GM12878 (cell line): ENCODE results near the gene SARS1. TPM values are rescaled to one million over a fixed set of nuclear protein-coding genes. Genes with fewer than 3 reads are reported as not detected.

Experiments
- ATAC-seq: fragments of 200-7000 bp; cut with Tn5 transposase; 3 replicates; pipeline ENCODE4 v1.9.1; 2020; ENCODE audit warnings: mild to moderate bottlenecking, moderate library complexity
- BruUV-seq: library from RNA; stranded (reverse); fragments of 400-500 nt; replicated peaks from 2 replicates; lab custom pipeline; 2021; lab: Mats Ljungman, UMichigan
- CTCF ChIA-PET: fragments of 300-600 bp; sonication (Branson Sonifier 250); formaldehyde crosslinking; extraction: SDS; loops from one replicate; lab custom pipeline; 2021; ENCODE audit warnings: inconsistent platforms; lab: Yijun Ruan, JAX
- POLR2A ChIA-PET: fragments of 350-600 bp; formaldehyde crosslinking; extraction: SDS; loops from one replicate; lab custom pipeline; 2021; ENCODE audit warnings: inconsistent platforms; lab: Charles Lee
- RAD21 ChIA-PET: fragments of 300-600 bp; sonication (Branson Sonifier 250); formaldehyde crosslinking; loops from one replicate; lab custom pipeline; 2023; ENCODE audit warnings: antibody characterized with exemption; ENCODE audit not compliant: unreplicated experiment; lab: Charles Lee
- SMC1A ChIA-PET: fragments of 300-600 bp; sonication (Branson Sonifier 250); formaldehyde crosslinking; loops from one replicate; lab custom pipeline; 2023; ENCODE audit not compliant: unreplicated experiment, uncharacterized antibody; lab: Charles Lee
- DNase-seq: peaks from one replicate; pipeline ENCODE4 v3.0.0-alpha.2; 2011; ENCODE audit warnings: low read depth, low spot score
- FAIRE-seq: peaks from 3 replicates; lab custom pipeline; 2011; peaks lifted over from hg19 to GRCh38; lab: Jason Lieb, UNC
- H2AFZ ChIP-seq: 2 replicates; pipeline ENCODE4 v1.6.0; 2011; ENCODE audit warnings: low read depth, low read length, control low read depth; ENCODE audit not compliant: control insufficient read depth
- H3K27ac ChIP-seq: 2 replicates; pipeline ENCODE4 v1.5.1; 2011; ENCODE audit warnings: control low read depth; ENCODE audit not compliant: control insufficient read depth, insufficient read depth
- H3K27me3 ChIP-seq, 2 experiments: replicated peaks in 1 of 2; 2 replicates each; pipeline versions ENCODE4 v1.6.0 to v1.6.1; 2011; ENCODE audit warnings: low read length in 1 of 2; ENCODE audit not compliant: control insufficient read depth in 2 of 2, insufficient read depth in 2 of 2
- H3K36me3 ChIP-seq, 2 experiments: 2 replicates each; pipeline ENCODE4 v1.5.1; 2011; ENCODE audit warnings: low read length in 1 of 2; ENCODE audit not compliant: control insufficient read depth in 2 of 2, insufficient read depth in 2 of 2
- H3K4me1 ChIP-seq: 2 replicates; pipeline ENCODE4 v1.6.1; 2011; ENCODE audit warnings: mild to moderate bottlenecking, low read length, moderate library complexity, mixed read lengths; ENCODE audit not compliant: control insufficient read depth, insufficient read depth
- H3K4me2 ChIP-seq: 2 replicates; pipeline ENCODE4 v1.6.0; 2011; ENCODE audit warnings: control low read depth; ENCODE audit not compliant: control insufficient read depth, insufficient read depth
- H3K4me3 ChIP-seq: fragments of 200-600 bp; sonication (generic); 2 replicates; pipeline ENCODE4 v1.5.1; 2016
- H3K79me2 ChIP-seq: 2 replicates; pipeline ENCODE4 v1.6.0; 2011; ENCODE audit warnings: low read length; ENCODE audit not compliant: control insufficient read depth, insufficient read depth
- H3K9ac ChIP-seq: 2 replicates; pipeline ENCODE4 v1.8.0; 2011; ENCODE audit warnings: low read length, control low read depth, mixed read lengths; ENCODE audit not compliant: control insufficient read depth, insufficient read depth
- H3K9me3 ChIP-seq: replicated peaks from 3 replicates; pipeline ENCODE4 v1.5.1; 2011; ENCODE audit warnings: mild to moderate bottlenecking, low read length; ENCODE audit not compliant: control insufficient read depth, insufficient read depth
- H4K20me1 ChIP-seq: 2 replicates; pipeline ENCODE4 v1.6.0; 2011; ENCODE audit not compliant: control insufficient read depth, insufficient read depth
- ASH2L ChIP-seq: fragments of 300-600, 200-600 bp; sonication (generic); IDR thresholded peaks from 2 replicates; pipeline ENCODE4 v1.6.1; 2017; ENCODE audit warnings: low read depth, mild to moderate bottlenecking, borderline replicate concordance
- CHD4 ChIP-seq: fragments of 200-600 bp; sonication (generic); IDR thresholded peaks from 2 replicates; pipeline ENCODE4 v1.6.1; 2016; ENCODE audit warnings: mild to moderate bottlenecking
- EZH2 ChIP-seq: IDR thresholded peaks from 2 replicates; pipeline ENCODE4 v1.6.1; 2012; ENCODE audit warnings: low read depth, mild to moderate bottlenecking, control low read depth, inconsistent platforms, low read length, borderline replicate concordance; ENCODE audit not compliant: control insufficient read depth
- MEF2B ChIP-seq: fragments of 450-650 bp; IDR thresholded peaks from 2 replicates; pipeline ENCODE4 v1.6.1; 2018; ENCODE audit warnings: mild to moderate bottlenecking, moderate library complexity; ENCODE audit not compliant: partially characterized antibody, poor library complexity, severe bottlenecking
- NR2F1 ChIP-seq: fragments of 450-650 bp; conservative IDR thresholded peaks from 2 replicates; pipeline ENCODE4 v1.6.1; 2017; ENCODE audit warnings: mild to moderate bottlenecking
- RFX5 ChIP-seq: IDR thresholded peaks from 2 replicates; pipeline ENCODE4 v1.6.1; 2011; ENCODE audit warnings: low read depth, low read length, improper control_type of control experiment
- SMAD5 ChIP-seq: IDR thresholded peaks from 2 replicates; pipeline ENCODE4 v1.6.1; 2016; ENCODE audit warnings: antibody characterized with exemption, low read depth
- SREBF1 ChIP-seq: IDR thresholded peaks from 2 replicates; pipeline ENCODE4 v1.6.1; 2012; ENCODE audit warnings: mild to moderate bottlenecking, low read length
- ZSCAN29 ChIP-seq: fragments of 450-650 bp; IDR thresholded peaks from 2 replicates; pipeline ENCODE4 v1.6.1; 2017; ENCODE audit warnings: mild to moderate bottlenecking, moderate library complexity
- WGBS: methylation state at CpG from one replicate; pipeline ENCODE4 v1.1.6; 2016; ENCODE audit warnings: low lambda C conversion rate; ENCODE audit not compliant: insufficient replicate concordance, insufficient coverage; ENCODE audit errors: missing lambda C conversion rate; 5-methylcytosine and 5-hydroxymethylcytosine counted together
- in situ Hi-C: fragments of 300-500 bp; cut with MboI; formaldehyde crosslinking; loops from 9 replicates; pipeline ENCODE4 v1.14.3; 2018; ENCODE audit warnings: mixed read lengths
- intact Hi-C: fragments of 100-400 bp; cut with micrococcal nuclease; formaldehyde crosslinking; loops from one replicate; pipeline ENCODE4 v1.14.2; 2022; ENCODE audit not compliant: unreplicated experiment
- polyA plus RNA-seq, 11 experiments: library from polyadenylated mRNA; depleted of rRNA in 4 of 11; unstranded in 6 of 11; stranded (reverse) in 5 of 11; fragments of >200 nt; fragmentation: Nextera tagmentation in 4 of 11; fragmentation: Illumina TruSeq in 1 of 11; extraction: Ambion mirVana in 4 of 11; extraction: Trizol in 1 of 11; gene quantifications; 1 replicate in 1 of 11; 2 replicates in 10 of 11; pipeline versions ENCODE4 v1.2.1 to v1.2.3, GENCODE V29; 2011 to 2016; ENCODE audit warnings: inconsistent platforms in 2 of 11, missing spikeins in 2 of 11, low read depth in 1 of 11
- total RNA-seq, 4 experiments: library from RNA; depleted of rRNA in 3 of 4; stranded (reverse); fragments of >200 nt in 3 of 4; fragmentation: Illumina TruSeq in 1 of 4; extraction: Trizol in 1 of 4; gene quantifications; 2 replicates each; pipeline versions ENCODE4 v1.2.1 to v1.2.3, GENCODE V29; 2013 to 2021
- TF ChIP-seq, protein P1 (sequence below): fragments of 450-650 bp; conservative IDR thresholded peaks from 2 replicates; pipeline ENCODE4 v1.6.1; 2017; ENCODE audit warnings: mild to moderate bottlenecking, moderate library complexity
- TF ChIP-seq, protein P2 (sequence below): fragments of 450-650 bp; IDR thresholded peaks from 2 replicates; pipeline ENCODE4 v1.6.1; 2017; ENCODE audit warnings: antibody characterized with exemption, mild to moderate bottlenecking, moderate library complexity
- TF ChIP-seq, protein P3 (sequence below): fragments of 450-650 bp; IDR thresholded peaks from 2 replicates; pipeline ENCODE4 v1.6.1; 2016; ENCODE audit warnings: mild to moderate bottlenecking
- TF ChIP-seq, protein P4 (sequence below): IDR thresholded peaks from 2 replicates; pipeline ENCODE4 v1.6.1; 2012; ENCODE audit warnings: low read depth, low read length, improper control_type of control experiment
- TF ChIP-seq, protein P5 (sequence below): IDR thresholded peaks from 2 replicates; pipeline ENCODE4 v1.6.1; 2012; ENCODE audit warnings: low read length, inconsistent platforms

SARS1 gene
- total and polyA plus RNA-seq, 10 of the 15 experiments (the other 5 are each of a cell fraction or from before 2014, with no cell fraction given): 103 to 202 (median 138) TPM

DNA sequence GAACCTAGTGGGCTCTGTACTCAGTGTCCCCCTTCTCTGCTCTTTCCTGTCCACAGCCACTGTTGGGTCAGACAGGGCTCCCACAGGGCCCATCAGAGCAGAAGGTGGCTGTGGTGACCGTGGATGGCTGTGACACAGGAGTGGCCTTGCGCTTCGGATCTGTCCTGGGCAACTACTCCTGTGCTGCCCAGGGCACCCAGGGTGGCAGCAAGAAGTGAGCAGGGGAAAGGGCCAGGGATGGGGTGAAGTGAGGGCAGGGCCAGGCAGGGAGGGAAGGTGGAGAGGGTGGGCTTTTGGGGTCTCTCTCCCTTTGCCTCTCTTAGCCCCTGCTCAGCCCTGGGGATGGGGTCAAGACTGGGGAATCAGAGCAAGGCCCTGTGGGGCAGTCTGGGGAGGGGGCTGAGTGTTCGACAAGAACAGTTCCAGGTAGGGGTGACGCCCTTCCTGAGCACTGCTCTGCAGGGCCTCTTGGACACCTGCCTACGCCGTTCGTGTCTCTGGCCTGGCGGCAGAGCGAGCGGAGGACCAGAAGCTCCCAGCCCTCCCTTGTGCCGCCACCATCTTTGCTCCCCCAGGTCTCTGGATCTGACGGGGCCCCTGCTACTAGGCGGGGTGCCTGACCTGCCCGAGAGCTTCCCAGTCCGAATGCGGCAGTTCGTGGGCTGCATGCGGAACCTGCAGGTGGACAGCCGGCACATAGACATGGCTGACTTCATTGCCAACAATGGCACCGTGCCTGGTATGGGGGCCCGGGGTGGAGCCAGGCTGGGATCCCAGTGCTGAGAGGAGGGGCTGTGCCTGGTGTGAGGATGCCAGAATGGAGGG, 48.7 kb downstream of the SARS1 start:
- in situ Hi-C loops: loop anchor here (5.0 kb wide), 2 partner anchors 140 to 270 kb away; no protein-coding TSS in a partner anchor
- no peak overlapping the region for H3K9ac ChIP-seq
- no peaks in the 10 kb centered on the region for H3K79me2 ChIP-seq
- ChIA-PET CTCF (interaction anchor here (1.0 to 4.6 kb wide), 6 partner anchors 9 to 270 kb away, joined by 3 to 45 read pairs (median 4); partner anchors contain the start of genes SARS1 and SORT1), POLR2A (no interaction called here), SMC1A (interaction anchor here (1.1 to 1.3 kb wide), 2 partner anchors 140 to 270 kb away, joined by 3 read pairs; no protein-coding TSS in a partner anchor), RAD21 (interaction anchor here (0.8 kb wide), 1 partner anchor 138 kb away, joined by 3 read pairs; no protein-coding TSS in a partner anchor)
- no peaks in the 10 kb centered on the region for H3K9me3 ChIP-seq
- ATAC-seq (no peak), FAIRE-seq (no peak), DNase-seq (no peak)
- H3K4me2 ChIP-seq: no peak overlapping the region
- 60% methylated on average over 15 of the region's 22 CpGs for WGBS
- intact Hi-C loops: loop anchor here (1.0 kb wide), 2 partner anchors 137 to 270 kb away; no protein-coding TSS in a partner anchor
- no peak overlapping the region for H3K27ac ChIP-seq
- H2AFZ ChIP-seq: no peak overlapping the region
- no TSS peak for BruUV-seq
- no peaks in the 10 kb centered on the region for H4K20me1 ChIP-seq
- H3K4me1 ChIP-seq: no peaks in the 10 kb centered on the region
- no peaks in the 10 kb centered on the region for H3K36me3 ChIP-seq
- no peaks in the 10 kb centered on the region for H3K27me3 ChIP-seq
- H3K4me3 ChIP-seq: no peak overlapping the region
- TF ChIP-seq, protein P1, sequence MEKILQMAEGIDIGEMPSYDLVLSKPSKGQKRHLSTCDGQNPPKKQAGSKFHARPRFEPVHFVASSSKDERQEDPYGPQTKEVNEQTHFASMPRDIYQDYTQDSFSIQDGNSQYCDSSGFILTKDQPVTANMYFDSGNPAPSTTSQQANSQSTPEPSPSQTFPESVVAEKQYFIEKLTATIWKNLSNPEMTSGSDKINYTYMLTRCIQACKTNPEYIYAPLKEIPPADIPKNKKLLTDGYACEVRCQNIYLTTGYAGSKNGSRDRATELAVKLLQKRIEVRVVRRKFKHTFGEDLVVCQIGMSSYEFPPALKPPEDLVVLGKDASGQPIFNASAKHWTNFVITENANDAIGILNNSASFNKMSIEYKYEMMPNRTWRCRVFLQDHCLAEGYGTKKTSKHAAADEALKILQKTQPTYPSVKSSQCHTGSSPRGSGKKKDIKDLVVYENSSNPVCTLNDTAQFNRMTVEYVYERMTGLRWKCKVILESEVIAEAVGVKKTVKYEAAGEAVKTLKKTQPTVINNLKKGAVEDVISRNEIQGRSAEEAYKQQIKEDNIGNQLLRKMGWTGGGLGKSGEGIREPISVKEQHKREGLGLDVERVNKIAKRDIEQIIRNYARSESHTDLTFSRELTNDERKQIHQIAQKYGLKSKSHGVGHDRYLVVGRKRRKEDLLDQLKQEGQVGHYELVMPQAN: no peak
- TF ChIP-seq SREBF1: no peak
- TF ChIP-seq MEF2B: no peak
- TF ChIP-seq, protein P2, sequence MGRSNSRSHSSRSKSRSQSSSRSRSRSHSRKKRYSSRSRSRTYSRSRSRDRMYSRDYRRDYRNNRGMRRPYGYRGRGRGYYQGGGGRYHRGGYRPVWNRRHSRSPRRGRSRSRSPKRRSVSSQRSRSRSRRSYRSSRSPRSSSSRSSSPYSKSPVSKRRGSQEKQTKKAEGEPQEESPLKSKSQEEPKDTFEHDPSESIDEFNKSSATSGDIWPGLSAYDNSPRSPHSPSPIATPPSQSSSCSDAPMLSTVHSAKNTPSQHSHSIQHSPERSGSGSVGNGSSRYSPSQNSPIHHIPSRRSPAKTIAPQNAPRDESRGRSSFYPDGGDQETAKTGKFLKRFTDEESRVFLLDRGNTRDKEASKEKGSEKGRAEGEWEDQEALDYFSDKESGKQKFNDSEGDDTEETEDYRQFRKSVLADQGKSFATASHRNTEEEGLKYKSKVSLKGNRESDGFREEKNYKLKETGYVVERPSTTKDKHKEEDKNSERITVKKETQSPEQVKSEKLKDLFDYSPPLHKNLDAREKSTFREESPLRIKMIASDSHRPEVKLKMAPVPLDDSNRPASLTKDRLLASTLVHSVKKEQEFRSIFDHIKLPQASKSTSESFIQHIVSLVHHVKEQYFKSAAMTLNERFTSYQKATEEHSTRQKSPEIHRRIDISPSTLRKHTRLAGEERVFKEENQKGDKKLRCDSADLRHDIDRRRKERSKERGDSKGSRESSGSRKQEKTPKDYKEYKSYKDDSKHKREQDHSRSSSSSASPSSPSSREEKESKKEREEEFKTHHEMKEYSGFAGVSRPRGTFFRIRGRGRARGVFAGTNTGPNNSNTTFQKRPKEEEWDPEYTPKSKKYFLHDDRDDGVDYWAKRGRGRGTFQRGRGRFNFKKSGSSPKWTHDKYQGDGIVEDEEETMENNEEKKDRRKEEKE: no peak
- no peak for TF ChIP-seq ASH2L
- no peak for TF ChIP-seq EZH2
- TF ChIP-seq, protein P3, sequence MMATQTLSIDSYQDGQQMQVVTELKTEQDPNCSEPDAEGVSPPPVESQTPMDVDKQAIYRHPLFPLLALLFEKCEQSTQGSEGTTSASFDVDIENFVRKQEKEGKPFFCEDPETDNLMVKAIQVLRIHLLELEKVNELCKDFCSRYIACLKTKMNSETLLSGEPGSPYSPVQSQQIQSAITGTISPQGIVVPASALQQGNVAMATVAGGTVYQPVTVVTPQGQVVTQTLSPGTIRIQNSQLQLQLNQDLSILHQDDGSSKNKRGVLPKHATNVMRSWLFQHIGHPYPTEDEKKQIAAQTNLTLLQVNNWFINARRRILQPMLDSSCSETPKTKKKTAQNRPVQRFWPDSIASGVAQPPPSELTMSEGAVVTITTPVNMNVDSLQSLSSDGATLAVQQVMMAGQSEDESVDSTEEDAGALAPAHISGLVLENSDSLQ: no peak
- TF ChIP-seq RFX5: no peak
- no peak for TF ChIP-seq NR2F1
- TF ChIP-seq ZSCAN29: no peak
- TF ChIP-seq, protein P4, sequence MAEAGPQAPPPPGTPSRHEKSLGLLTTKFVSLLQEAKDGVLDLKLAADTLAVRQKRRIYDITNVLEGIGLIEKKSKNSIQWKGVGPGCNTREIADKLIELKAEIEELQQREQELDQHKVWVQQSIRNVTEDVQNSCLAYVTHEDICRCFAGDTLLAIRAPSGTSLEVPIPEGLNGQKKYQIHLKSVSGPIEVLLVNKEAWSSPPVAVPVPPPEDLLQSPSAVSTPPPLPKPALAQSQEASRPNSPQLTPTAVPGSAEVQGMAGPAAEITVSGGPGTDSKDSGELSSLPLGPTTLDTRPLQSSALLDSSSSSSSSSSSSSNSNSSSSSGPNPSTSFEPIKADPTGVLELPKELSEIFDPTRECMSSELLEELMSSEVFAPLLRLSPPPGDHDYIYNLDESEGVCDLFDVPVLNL: no peak
- no peak for TF ChIP-seq SMAD5
- TF ChIP-seq, protein P5, sequence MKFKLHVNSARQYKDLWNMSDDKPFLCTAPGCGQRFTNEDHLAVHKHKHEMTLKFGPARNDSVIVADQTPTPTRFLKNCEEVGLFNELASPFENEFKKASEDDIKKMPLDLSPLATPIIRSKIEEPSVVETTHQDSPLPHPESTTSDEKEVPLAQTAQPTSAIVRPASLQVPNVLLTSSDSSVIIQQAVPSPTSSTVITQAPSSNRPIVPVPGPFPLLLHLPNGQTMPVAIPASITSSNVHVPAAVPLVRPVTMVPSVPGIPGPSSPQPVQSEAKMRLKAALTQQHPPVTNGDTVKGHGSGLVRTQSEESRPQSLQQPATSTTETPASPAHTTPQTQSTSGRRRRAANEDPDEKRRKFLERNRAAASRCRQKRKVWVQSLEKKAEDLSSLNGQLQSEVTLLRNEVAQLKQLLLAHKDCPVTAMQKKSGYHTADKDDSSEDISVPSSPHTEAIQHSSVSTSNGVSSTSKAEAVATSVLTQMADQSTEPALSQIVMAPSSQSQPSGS: no peak
- no peak for TF ChIP-seq CHD4
